Measurements from ENCODE around the gene CCSAP.

The CCSAP gene

DNA sequence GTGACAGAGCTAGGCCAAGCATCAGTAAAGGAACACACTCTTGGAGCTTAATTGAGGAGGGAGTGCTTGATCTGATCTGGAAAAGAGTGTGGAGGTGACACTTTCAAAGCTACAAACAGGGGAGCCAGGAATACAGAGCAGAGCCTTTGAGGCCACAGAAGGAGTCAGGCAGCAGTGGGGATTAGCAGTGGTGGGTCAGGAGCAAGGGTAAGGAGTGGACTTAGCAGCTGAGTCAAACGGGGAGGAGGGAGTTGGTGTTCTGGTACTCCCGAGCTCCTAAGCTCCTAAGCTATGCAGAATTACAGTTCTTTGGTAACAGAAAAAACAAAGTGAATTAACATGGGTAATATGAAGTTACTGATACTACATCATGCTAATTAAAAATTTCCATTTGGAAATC lies 57.4 kb downstream of the CCSAP start:
- Histone ChIP-seq H3K4me3 (ENCODE audit: low read length) (no peak overlapping the region), H3K4me1 (ENCODE audit: control insufficient read depth, low read length) (no peaks in the 10 kb centered on the region), H4K20me1 (ENCODE audit: control insufficient read depth, insufficient read depth, low read depth, low read length) (peaks cover 4% of the 10 kb centered on the region; the same call in 1 of the 2 replicates)

DNA sequence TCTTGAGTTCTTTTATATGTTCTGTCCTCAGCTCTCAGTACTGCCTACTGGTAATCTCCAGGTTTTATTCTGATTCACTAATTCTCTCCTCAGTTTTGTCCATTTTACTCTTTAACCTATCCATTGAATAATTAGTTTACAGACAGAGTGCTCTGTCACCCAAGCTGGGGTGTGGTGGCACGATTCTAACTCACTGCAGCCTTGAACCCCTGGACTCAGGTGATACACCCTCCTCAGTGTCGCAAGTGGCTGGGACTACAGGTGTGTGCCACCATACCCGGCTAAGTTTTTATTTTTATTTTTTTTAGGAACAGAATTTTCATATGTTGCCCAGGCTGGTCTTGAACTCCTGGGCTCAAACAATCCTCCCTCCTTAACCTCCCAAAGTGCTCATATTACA lies 58.0 kb downstream of the CCSAP start:
- H3K79me2 ChIP-seq (ENCODE audit: control insufficient read depth, low read length), result peaks cover 73% of the 10 kb centered on the region
- TF ChIP-seq, protein P1, sequence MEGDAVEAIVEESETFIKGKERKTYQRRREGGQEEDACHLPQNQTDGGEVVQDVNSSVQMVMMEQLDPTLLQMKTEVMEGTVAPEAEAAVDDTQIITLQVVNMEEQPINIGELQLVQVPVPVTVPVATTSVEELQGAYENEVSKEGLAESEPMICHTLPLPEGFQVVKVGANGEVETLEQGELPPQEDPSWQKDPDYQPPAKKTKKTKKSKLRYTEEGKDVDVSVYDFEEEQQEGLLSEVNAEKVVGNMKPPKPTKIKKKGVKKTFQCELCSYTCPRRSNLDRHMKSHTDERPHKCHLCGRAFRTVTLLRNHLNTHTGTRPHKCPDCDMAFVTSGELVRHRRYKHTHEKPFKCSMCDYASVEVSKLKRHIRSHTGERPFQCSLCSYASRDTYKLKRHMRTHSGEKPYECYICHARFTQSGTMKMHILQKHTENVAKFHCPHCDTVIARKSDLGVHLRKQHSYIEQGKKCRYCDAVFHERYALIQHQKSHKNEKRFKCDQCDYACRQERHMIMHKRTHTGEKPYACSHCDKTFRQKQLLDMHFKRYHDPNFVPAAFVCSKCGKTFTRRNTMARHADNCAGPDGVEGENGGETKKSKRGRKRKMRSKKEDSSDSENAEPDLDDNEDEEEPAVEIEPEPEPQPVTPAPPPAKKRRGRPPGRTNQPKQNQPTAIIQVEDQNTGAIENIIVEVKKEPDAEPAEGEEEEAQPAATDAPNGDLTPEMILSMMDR (IDR thresholded peaks at IDR 0.05; ENCODE audit: low read depth, low read length, poor library complexity, severe bottlenecking), result no peak
- no peak for TF ChIP-seq EZH2phosphoT487 (IDR thresholded peaks at IDR 0.05; ENCODE audit: borderline replicate concordance, low read length)
- no peaks in the 10 kb centered on the region for H3K27me3 ChIP-seq (ENCODE audit: control insufficient read depth, low read length)
- H3K9me2 ChIP-seq (replicated peaks; ENCODE audit: control insufficient read depth, low read length), result no peaks in the 10 kb centered on the region
- no peaks in the 10 kb centered on the region for H3K4me1 ChIP-seq (ENCODE audit: control insufficient read depth, low read length)
- no peaks in the 10 kb centered on the region for H3K9me3 ChIP-seq (ENCODE audit: control insufficient read depth, insufficient read depth, low read length)
- no peak overlapping the region for H3K4me3 ChIP-seq (ENCODE audit: low read length)
- H3K4me2 ChIP-seq (ENCODE audit: low read length), result no peak overlapping the region
- no peaks in the 10 kb centered on the region for H3F3A ChIP-seq (ENCODE audit: control insufficient read depth, insufficient read depth)
- no peak overlapping the region for H3K27ac ChIP-seq (ENCODE audit: low read depth, low read length)
- peaks cover 4% of the 10 kb centered on the region; the same call in 1 of the 2 replicates for H4K20me1 ChIP-seq (ENCODE audit: control insufficient read depth, insufficient read depth, low read depth, low read length)
- H3K36me3 ChIP-seq (ENCODE audit: control insufficient read depth, low read length), result peaks cover 18% of the 10 kb centered on the region

More for the DNA sequence above, 57.4 kb downstream of the CCSAP start:
- Histone ChIP-seq H3K9me3 (ENCODE audit: control insufficient read depth, insufficient read depth, low read length) (no peaks in the 10 kb centered on the region), H3F3A (ENCODE audit: control insufficient read depth, insufficient read depth) (no peaks in the 10 kb centered on the region), H3K9me2 (replicated peaks; ENCODE audit: control insufficient read depth, low read length) (no peaks in the 10 kb centered on the region), H3K27me3 (ENCODE audit: control insufficient read depth, low read length) (no peaks in the 10 kb centered on the region), H3K36me3 (ENCODE audit: control insufficient read depth, low read length) (peaks cover 20% of the 10 kb centered on the region), H3K79me2 (ENCODE audit: control insufficient read depth, low read length) (peaks cover 68% of the 10 kb centered on the region), H3K4me2 (ENCODE audit: low read length) (no peak overlapping the region), H3K27ac (ENCODE audit: low read depth, low read length) (no peak overlapping the region)
- TF ChIP-seq EZH2phosphoT487 (IDR thresholded peaks at IDR 0.05; ENCODE audit: borderline replicate concordance, low read length), result no peak
- TF ChIP-seq, protein P1 (IDR thresholded peaks at IDR 0.05; ENCODE audit: low read depth, low read length, poor library complexity, severe bottlenecking), result no peak

DNA sequence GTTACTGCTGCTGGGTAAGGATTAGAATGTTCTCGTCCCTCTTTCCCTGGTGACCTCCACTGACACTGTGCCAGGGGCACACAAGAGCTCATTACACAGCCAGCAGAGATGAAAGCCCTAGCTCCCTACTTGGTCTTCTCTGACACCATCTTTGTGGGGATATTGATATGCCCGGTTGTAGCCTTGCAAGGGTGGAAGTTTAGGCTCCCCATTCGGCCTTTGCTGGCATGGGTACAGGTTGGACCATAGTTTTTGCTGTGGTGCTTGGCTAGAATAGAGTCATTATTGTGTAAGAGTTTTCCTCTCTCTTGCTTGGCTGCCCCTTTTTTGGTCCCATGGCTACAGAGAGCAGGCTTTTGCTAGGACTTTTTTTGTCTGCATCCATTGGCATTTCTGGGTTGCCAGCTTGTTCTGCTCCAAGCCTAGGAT lies 59.6 kb downstream of the CCSAP start:
- Histone ChIP-seq H3K4me2 (ENCODE audit: low read length) (no peak overlapping the region), H3K4me3 (ENCODE audit: low read length) (no peak overlapping the region), H4K20me1 (ENCODE audit: control insufficient read depth, insufficient read depth, low read depth, low read length) (peaks cover 11% of the 10 kb centered on the region; the same call in 1 of the 2 replicates), H3K4me1 (ENCODE audit: control insufficient read depth, low read length) (no peaks in the 10 kb centered on the region), H3K79me2 (ENCODE audit: control insufficient read depth, low read length) (peaks cover 90% of the 10 kb centered on the region), H3K9me2 (replicated peaks; ENCODE audit: control insufficient read depth, low read length) (no peaks in the 10 kb centered on the region), H3F3A (ENCODE audit: control insufficient read depth, insufficient read depth) (no peaks in the 10 kb centered on the region), H3K9me3 (ENCODE audit: control insufficient read depth, insufficient read depth, low read length) (no peaks in the 10 kb centered on the region), H3K27me3 (ENCODE audit: control insufficient read depth, low read length) (no peaks in the 10 kb centered on the region), H3K27ac (ENCODE audit: low read depth, low read length) (no peak overlapping the region), H3K36me3 (ENCODE audit: control insufficient read depth, low read length) (peaks cover 5% of the 10 kb centered on the region)
- TF ChIP-seq, protein P1 (IDR thresholded peaks at IDR 0.05; ENCODE audit: low read depth, low read length, poor library complexity, severe bottlenecking), result no peak
- TF ChIP-seq EZH2phosphoT487 (IDR thresholded peaks at IDR 0.05; ENCODE audit: borderline replicate concordance, low read length), result no peak
